ENCODE measurements around the gene DYNC1LI1. TPM values are rescaled to one million over a fixed set of nuclear protein-coding genes. Genes with fewer than 3 reads are reported as not detected.

Gene DYNC1LI1
- total RNA-seq, 1 experiment from 2014 or later, result 42.8 TPM

DNA sequence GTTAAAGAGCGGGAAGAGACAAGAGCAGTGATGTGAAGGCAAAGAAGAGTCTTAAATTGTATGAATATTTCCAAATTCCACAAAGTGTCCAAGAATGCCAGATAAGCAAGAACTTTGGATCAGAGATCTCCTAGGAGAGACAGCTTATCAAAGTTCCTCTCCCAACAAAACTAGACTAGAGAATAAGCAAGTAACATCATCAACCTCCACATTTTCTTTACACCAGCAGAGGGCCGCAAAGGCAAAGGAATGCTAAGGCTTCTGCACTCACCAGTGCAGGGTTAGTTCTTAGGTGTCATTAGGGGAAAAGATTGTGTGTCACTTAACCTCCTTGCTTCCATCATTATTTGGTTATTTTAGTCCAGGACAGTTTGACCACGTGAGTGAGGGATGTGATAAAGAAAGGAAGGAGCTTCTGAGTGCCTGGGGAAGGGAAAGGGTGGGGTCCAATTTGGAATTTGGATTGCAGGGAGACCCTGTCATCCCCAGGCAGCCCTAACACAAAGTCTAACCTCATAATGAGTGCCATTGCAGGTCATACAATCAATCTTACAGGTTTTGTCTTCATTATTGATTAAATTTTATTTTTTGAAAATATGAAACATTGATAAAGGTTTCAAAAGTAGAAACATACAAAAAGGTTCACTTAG is 60.5 kb downstream of the DYNC1LI1 start:
- Mint-ChIP-seq H3K27me3 (ENCODE audit: low read depth) (no peaks in the 10 kb centered on the region), H3K9me3 (no peaks in the 10 kb centered on the region), H3K4me1 (no peaks in the 10 kb centered on the region), H3K27ac (no peak overlapping the region), H3K4me3 (no peak overlapping the region), H3K36me3 (no peaks in the 10 kb centered on the region)
- DNase-seq (ENCODE audit: low spot score) (peak; percentile 69), ATAC-seq (peak; percentile 96)
- CTCF ChIA-PET, result interaction anchor here (0.5 to 1.2 kb wide), 21 partner anchors 8 to 430 kb away, joined by 3 to 8 read pairs (median 3); partner anchors contain the start of gene CNOT10
- POLR2A ChIA-PET, result no interaction called here
- TF ChIP-seq IRF2 (CRISPR knock-in tag; IDR thresholded peaks at IDR 0.05; ENCODE audit: borderline replicate concordance, low read depth), result no peak
- TF ChIP-seq, protein P1, sequence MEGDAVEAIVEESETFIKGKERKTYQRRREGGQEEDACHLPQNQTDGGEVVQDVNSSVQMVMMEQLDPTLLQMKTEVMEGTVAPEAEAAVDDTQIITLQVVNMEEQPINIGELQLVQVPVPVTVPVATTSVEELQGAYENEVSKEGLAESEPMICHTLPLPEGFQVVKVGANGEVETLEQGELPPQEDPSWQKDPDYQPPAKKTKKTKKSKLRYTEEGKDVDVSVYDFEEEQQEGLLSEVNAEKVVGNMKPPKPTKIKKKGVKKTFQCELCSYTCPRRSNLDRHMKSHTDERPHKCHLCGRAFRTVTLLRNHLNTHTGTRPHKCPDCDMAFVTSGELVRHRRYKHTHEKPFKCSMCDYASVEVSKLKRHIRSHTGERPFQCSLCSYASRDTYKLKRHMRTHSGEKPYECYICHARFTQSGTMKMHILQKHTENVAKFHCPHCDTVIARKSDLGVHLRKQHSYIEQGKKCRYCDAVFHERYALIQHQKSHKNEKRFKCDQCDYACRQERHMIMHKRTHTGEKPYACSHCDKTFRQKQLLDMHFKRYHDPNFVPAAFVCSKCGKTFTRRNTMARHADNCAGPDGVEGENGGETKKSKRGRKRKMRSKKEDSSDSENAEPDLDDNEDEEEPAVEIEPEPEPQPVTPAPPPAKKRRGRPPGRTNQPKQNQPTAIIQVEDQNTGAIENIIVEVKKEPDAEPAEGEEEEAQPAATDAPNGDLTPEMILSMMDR (IDR thresholded peaks at IDR 0.05), result peak; percentile 50; the same call in 1 of the 2 replicates

DNA sequence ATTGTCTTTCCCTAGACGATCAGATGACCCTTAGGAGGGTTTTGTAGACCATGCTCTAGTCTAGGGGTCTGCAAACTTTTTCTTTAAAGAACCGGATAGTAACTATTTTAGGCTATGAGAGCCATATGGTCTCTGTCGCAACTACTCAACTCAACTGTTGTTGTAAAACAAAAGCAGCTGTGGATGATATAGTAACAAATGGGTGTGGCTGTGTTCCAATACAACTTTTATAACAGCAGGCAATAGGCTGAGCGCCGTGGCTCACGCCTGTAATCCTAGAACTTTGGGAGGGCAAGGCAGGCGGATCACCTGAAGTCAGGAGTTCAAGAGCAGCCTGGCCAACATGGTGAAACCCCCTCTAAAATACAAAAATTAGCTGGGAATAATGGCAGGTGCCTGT is 61.9 kb downstream of the DYNC1LI1 start:
- no peak overlapping the region for H3K27ac Mint-ChIP-seq
- H3K9me3 Mint-ChIP-seq, result peaks cover 3% of the 10 kb centered on the region; the same call in 1 of the 2 replicates
- ChIA-PET CTCF (no interaction called here), POLR2A (no interaction called here)
- H3K4me3 Mint-ChIP-seq, result no peak overlapping the region
- H3K4me1 Mint-ChIP-seq, result peaks cover 5% of the 10 kb centered on the region
- TF ChIP-seq ZNF317 (CRISPR knock-in tag; IDR thresholded peaks at IDR 0.05; ENCODE audit: borderline replicate concordance, low read depth) (no peak), GTF2I (CRISPR knock-in tag; conservative IDR thresholded peaks at IDR 0.05) (no peak), ESRRA (CRISPR knock-in tag; IDR thresholded peaks at IDR 0.05; ENCODE audit: borderline replicate concordance) (no peak), ZNF671 (CRISPR knock-in tag; IDR thresholded peaks at IDR 0.05) (no peak), JAZF1 (CRISPR knock-in tag; IDR thresholded peaks at IDR 0.05) (no peak)
- TF ChIP-seq, protein P2, sequence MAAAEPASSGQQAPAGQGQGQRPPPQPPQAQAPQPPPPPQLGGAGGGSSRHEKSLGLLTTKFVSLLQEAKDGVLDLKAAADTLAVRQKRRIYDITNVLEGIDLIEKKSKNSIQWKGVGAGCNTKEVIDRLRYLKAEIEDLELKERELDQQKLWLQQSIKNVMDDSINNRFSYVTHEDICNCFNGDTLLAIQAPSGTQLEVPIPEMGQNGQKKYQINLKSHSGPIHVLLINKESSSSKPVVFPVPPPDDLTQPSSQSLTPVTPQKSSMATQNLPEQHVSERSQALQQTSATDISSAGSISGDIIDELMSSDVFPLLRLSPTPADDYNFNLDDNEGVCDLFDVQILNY (CRISPR knock-in tag; IDR thresholded peaks at IDR 0.05), result no peak
- no peak for DNase-seq (ENCODE audit: low spot score)
- H3K27me3 Mint-ChIP-seq (ENCODE audit: low read depth), result no peaks in the 10 kb centered on the region
- no peaks in the 10 kb centered on the region for H3K36me3 Mint-ChIP-seq
- no peak for ATAC-seq

DNA sequence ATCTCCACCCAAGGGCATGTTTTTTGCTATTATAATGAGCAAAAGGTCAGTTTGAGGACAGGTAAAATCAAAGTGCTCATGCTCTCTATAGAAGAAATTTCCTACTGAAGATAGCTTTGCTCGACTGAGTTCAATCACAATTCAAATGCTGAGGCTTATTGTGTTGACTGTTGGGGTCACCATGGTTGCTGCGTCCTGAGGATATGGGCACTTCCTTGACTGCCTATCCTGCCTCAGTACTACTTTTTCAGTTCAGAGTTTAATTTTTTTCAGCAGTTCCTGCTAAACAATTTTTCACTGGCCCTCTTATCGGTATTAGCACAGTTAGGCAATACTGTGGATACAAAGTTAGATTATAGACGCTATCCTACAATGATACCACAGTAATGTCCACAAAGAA is 64.2 kb downstream of the DYNC1LI1 start:
- no peaks in the 10 kb centered on the region for H3K36me3 Mint-ChIP-seq
- no peak overlapping the region for H3K27ac Mint-ChIP-seq
- H3K4me1 Mint-ChIP-seq, result peaks cover 21% of the 10 kb centered on the region
- CTCF ChIA-PET, result no interaction called here
- peaks cover 3% of the 10 kb centered on the region; the same call in 1 of the 2 replicates for H3K9me3 Mint-ChIP-seq
- DNase-seq (ENCODE audit: low spot score), result no peak
- TF ChIP-seq ETV6 (CRISPR knock-in tag; IDR thresholded peaks at IDR 0.05) (no peak), ZNF416 (CRISPR knock-in tag; IDR thresholded peaks at IDR 0.05) (no peak), ZNF219 (CRISPR knock-in tag; IDR thresholded peaks at IDR 0.05; ENCODE audit: borderline replicate concordance) (no peak), SMAD4 (CRISPR knock-in tag; IDR thresholded peaks at IDR 0.05) (no peak), ZNF671 (CRISPR knock-in tag; IDR thresholded peaks at IDR 0.05) (no peak), ESRRA (CRISPR knock-in tag; IDR thresholded peaks at IDR 0.05; ENCODE audit: borderline replicate concordance) (no peak), JAZF1 (CRISPR knock-in tag; IDR thresholded peaks at IDR 0.05) (no peak), GTF2I (CRISPR knock-in tag; conservative IDR thresholded peaks at IDR 0.05) (no peak)
- POLR2A ChIA-PET, result interaction anchor here (0.5 kb wide), 1 partner anchor 146 kb away, joined by 3 read pairs; no protein-coding TSS in a partner anchor
- ATAC-seq, result no peak
- H3K27me3 Mint-ChIP-seq (ENCODE audit: low read depth), result no peaks in the 10 kb centered on the region
- no peak overlapping the region for H3K4me3 Mint-ChIP-seq

DNA sequence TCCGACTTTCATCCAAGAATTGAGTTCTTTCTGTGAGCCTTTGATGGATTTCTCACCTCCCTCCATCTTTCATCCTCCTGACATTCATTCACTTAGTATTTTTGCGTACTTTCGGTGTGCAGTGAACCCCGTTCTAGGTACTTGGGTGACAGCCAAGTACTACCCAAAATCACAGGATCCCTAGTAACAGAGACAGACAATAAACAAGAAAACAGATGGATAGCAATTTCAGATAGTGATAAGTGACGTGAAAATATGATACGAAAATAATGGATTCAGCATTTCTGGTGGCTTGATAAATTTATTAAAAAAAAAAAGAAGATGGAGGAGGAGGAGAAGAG is 67.7 kb downstream of the DYNC1LI1 start:
- Mint-ChIP-seq H3K27ac (peak overlapping the region; percentile 94), H3K36me3 (0 out of 2 replicates have a peak, but pooled peaks cover 3% of the 10 kb centered on the region), H3K27me3 (ENCODE audit: low read depth) (no peaks in the 10 kb centered on the region), H3K9me3 (peaks cover 3% of the 10 kb centered on the region; the same call in 1 of the 2 replicates), H3K4me1 (peaks cover 32% of the 10 kb centered on the region), H3K4me3 (peak overlapping the region; percentile 98)
- POLR2A ChIA-PET, result interaction anchor here (0.9 kb wide), 1 partner anchor 141 kb away, joined by 4 read pairs; no protein-coding TSS in a partner anchor
- DNase-seq (ENCODE audit: low spot score), result no peak
- no peak for ATAC-seq
- CTCF ChIA-PET, result interaction anchor here (0.6 to 1.4 kb wide), 4 partner anchors 96 to 443 kb away, joined by 3 read pairs; partner anchors contain the start of gene CNOT10
- TF ChIP-seq ATF1 (CRISPR knock-in tag; IDR thresholded peaks at IDR 0.05) (no peak), ZNF121 (CRISPR knock-in tag; IDR thresholded peaks at IDR 0.05) (no peak), NFYB (CRISPR knock-in tag; conservative IDR thresholded peaks at IDR 0.05; ENCODE audit: low read depth) (no peak), ZNF232 (CRISPR knock-in tag; IDR thresholded peaks at IDR 0.05) (no peak), ZNF396 (CRISPR knock-in tag; IDR thresholded peaks at IDR 0.05; ENCODE audit: borderline replicate concordance) (no peak), IRF2 (CRISPR knock-in tag; IDR thresholded peaks at IDR 0.05; ENCODE audit: borderline replicate concordance, low read depth) (no peak), SMAD4 (CRISPR knock-in tag; IDR thresholded peaks at IDR 0.05) (no peak), NR1H2 (CRISPR knock-in tag; IDR thresholded peaks at IDR 0.05) (no peak)
- TF ChIP-seq, protein P3, sequence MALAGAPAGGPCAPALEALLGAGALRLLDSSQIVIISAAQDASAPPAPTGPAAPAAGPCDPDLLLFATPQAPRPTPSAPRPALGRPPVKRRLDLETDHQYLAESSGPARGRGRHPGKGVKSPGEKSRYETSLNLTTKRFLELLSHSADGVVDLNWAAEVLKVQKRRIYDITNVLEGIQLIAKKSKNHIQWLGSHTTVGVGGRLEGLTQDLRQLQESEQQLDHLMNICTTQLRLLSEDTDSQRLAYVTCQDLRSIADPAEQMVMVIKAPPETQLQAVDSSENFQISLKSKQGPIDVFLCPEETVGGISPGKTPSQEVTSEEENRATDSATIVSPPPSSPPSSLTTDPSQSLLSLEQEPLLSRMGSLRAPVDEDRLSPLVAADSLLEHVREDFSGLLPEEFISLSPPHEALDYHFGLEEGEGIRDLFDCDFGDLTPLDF (CRISPR knock-in tag; IDR thresholded peaks at IDR 0.05), result no peak
- TF ChIP-seq, protein P4, sequence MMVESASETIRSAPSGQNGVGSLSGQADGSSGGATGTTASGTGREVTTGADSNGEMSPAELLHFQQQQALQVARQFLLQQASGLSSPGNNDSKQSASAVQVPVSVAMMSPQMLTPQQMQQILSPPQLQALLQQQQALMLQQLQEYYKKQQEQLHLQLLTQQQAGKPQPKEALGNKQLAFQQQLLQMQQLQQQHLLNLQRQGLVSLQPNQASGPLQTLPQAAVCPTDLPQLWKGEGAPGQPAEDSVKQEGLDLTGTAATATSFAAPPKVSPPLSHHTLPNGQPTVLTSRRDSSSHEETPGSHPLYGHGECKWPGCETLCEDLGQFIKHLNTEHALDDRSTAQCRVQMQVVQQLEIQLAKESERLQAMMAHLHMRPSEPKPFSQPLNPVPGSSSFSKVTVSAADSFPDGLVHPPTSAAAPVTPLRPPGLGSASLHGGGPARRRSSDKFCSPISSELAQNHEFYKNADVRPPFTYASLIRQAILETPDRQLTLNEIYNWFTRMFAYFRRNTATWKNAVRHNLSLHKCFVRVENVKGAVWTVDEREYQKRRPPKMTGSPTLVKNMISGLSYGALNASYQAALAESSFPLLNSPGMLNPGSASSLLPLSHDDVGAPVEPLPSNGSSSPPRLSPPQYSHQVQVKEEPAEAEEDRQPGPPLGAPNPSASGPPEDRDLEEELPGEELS (CRISPR knock-in tag; IDR thresholded peaks at IDR 0.05), result no peak
- TF ChIP-seq, protein P5, sequence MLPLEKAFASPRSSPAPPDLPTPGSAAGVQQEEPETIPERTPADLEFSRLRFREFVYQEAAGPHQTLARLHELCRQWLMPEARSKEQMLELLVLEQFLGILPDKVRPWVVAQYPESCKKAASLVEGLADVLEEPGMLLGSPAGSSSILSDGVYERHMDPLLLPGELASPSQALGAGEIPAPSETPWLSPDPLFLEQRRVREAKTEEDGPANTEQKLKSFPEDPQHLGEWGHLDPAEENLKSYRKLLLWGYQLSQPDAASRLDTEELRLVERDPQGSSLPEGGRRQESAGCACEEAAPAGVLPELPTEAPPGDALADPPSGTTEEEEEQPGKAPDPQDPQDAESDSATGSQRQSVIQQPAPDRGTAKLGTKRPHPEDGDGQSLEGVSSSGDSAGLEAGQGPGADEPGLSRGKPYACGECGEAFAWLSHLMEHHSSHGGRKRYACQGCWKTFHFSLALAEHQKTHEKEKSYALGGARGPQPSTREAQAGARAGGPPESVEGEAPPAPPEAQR (CRISPR knock-in tag; IDR thresholded peaks at IDR 0.05), result no peak

Data from WTC11 (cell line).